Mesothelial cell of epicardium (in vitro differentiated cells): ENCODE results near the gene TMEM200B. TPM values are rescaled to one million over a fixed set of nuclear protein-coding genes. Genes with fewer than 3 reads are reported as not detected.
"Not testable (repeated sequence)": the region's sequence is repeated elsewhere in the genome, so short reads cannot be mapped to it uniquely, and the experiment has no call there.

Experiments used
- DNase-seq, 2 experiments: peaks; one replicate each; pipeline ENCODE4 v3.0.0; 2021; ENCODE audit warnings: low spot score in 2 of 2; ENCODE audit not compliant: unreplicated experiment in 2 of 2
- H3K27ac Mint-ChIP-seq: 2 replicates; pipeline ENCODE4 v1.8.0; 2021; ENCODE audit warnings: mixed read lengths
- H3K27me3 Mint-ChIP-seq: 2 replicates; pipeline ENCODE4 v1.8.0; 2021; ENCODE audit warnings: low read depth, mixed read lengths
- H3K36me3 Mint-ChIP-seq: 2 replicates; pipeline ENCODE4 v1.8.0; 2021; ENCODE audit warnings: mixed read lengths
- H3K4me1 Mint-ChIP-seq: 2 replicates; pipeline ENCODE4 v1.8.0; 2021; ENCODE audit warnings: mixed read lengths
- H3K4me3 Mint-ChIP-seq: 2 replicates; pipeline ENCODE4 v1.8.0; 2021; ENCODE audit warnings: mild to moderate bottlenecking, moderate library complexity, mixed read lengths
- H3K9me3 Mint-ChIP-seq: 2 replicates; pipeline ENCODE4 v1.8.0; 2021; ENCODE audit warnings: mixed read lengths
- CTCF ChIP-seq: fragments of 200-600 bp; sonication (generic); IDR thresholded peaks from one replicate; pipeline ENCODE4 v1.5.0; 2021; ENCODE audit warnings: antibody characterized with exemption; ENCODE audit not compliant: unreplicated experiment
- total RNA-seq: library from RNA; stranded (reverse); gene quantifications from 3 replicates; pipeline ENCODE4 v1.2.1, GENCODE V29; 2021

Gene TMEM200B
- total RNA-seq, 1 donor from 2014 or later: 29.1 TPM

GRCh38 chr1:29090937-29091618, 32.6 kb downstream of the TMEM200B start:
- no peaks in the 10 kb centered on the region for H3K27me3 Mint-ChIP-seq
- H3K4me3 Mint-ChIP-seq: no peak overlapping the region
- no peak overlapping the region for H3K27ac Mint-ChIP-seq
- no peaks in the 10 kb centered on the region for H3K9me3 Mint-ChIP-seq
- no peak for DNase-seq
- peaks cover 5% of the 10 kb centered on the region for H3K4me1 Mint-ChIP-seq
- peaks cover 16% of the 10 kb centered on the region for H3K36me3 Mint-ChIP-seq
- no peak for TF ChIP-seq CTCF

- Mint-ChIP-seq H3K4me3 (no peak overlapping the region), H3K9me3 (no peaks in the 10 kb centered on the region), H3K36me3 (no peaks in the 10 kb centered on the region), H3K4me1 (peaks cover 16% of the 10 kb centered on the region), H3K27me3 (no peaks in the 10 kb centered on the region), H3K27ac (no peak overlapping the region)
- no peak for DNase-seq
- no peak for TF ChIP-seq CTCF
These were observed 39.5 kb downstream of the TMEM200B start for GRCh38 chr1:29084196-29084521.

DNA sequence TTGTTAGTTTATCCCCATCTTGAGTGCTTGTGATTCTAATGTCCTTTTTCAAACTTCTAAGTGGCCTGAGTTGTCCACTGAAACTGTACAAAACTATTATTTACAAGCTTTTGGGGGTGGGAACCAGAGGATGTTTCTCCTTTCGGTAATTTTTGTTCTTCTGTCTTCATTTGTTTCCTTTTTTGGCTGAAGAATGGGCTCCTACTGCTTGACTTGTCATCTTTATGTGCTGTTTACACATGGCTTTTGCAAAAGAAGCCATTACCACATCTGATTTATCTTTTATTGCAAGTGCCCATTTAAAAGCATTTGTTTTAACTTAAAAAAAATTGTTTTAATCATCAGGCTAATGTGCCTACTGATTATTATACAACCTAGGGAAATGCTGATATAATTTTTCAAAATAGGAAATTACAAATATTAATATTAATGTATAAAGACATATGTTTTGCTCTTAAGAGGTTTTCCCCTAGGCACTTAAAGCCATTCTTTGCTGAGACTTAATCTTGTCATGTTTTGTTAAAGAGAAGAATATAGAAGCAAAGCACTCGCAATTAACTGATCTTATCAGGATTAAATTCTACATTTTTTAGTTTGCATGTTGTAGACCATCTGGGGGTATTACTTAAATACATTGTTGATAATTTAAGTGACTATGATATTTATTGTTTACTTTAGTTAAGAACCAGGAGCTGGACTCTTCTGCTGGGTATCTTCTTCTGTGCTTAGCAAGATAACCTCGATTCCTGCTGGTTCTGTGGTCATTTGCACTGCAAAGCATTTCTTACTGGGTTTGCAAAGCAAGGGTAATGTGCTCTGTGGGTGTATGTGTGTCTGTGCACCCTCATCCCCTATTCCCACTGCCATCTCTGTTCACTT, 40.1 kb downstream of the TMEM200B start:
- DNase-seq: no peak
- H3K36me3 Mint-ChIP-seq: no peaks in the 10 kb centered on the region
- H3K9me3 Mint-ChIP-seq: no peaks in the 10 kb centered on the region
- peak overlapping the region; percentile 30 for H3K27ac Mint-ChIP-seq
- H3K4me3 Mint-ChIP-seq: no peak overlapping the region
- H3K27me3 Mint-ChIP-seq: no peaks in the 10 kb centered on the region
- peaks cover 16% of the 10 kb centered on the region for H3K4me1 Mint-ChIP-seq
- no peak for TF ChIP-seq CTCF

DNA sequence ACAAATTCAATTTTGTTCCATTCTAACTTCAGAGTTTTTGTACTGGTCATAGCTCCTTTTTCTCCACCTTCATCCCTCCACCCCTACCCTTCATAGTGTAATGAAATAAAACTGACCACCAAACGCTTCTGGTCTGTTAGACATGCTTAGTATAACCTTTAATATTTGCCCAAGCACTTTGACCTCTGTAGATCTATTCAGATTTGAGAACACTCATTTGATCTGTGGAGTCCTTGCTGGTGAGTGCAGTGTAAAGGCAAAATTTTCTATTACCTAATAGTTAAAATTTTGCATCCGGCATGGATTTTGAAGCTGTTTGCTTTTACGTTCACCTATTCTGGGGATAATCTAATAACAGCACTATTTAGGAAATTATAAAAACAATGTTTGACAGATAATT, 41.2 kb downstream of the TMEM200B start:
- peaks cover 16% of the 10 kb centered on the region for H3K4me1 Mint-ChIP-seq
- H3K27me3 Mint-ChIP-seq: no peaks in the 10 kb centered on the region
- no peak for DNase-seq
- no peaks in the 10 kb centered on the region for H3K9me3 Mint-ChIP-seq
- H3K27ac Mint-ChIP-seq: no peak overlapping the region
- TF ChIP-seq CTCF: no peak
- H3K36me3 Mint-ChIP-seq: no peaks in the 10 kb centered on the region
- H3K4me3 Mint-ChIP-seq: no peak overlapping the region

DNA sequence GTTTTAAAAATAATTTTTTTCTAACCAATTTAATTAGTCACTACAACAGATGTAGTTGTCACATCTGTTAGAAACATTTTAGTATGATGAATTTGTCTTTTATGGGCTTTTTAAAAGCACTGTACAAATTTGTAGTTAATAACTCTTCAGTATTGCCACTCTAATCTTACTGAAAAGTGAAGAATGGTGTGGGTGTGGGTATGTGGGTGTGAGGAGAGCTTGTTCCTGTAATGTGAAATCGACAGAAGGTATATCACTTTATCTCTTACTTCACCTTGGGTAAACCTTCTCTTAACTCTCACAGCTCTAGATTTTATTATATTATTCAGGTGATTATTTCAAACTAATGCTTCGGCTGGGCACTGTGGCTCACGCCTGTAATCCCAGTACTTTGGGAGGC, 42.5 kb downstream of the TMEM200B start:
- DNase-seq: no peak
- Mint-ChIP-seq H3K36me3 (no peaks in the 10 kb centered on the region), H3K27me3 (no peaks in the 10 kb centered on the region), H3K4me1 (peaks cover 17% of the 10 kb centered on the region), H3K27ac (no peak overlapping the region), H3K4me3 (no peak overlapping the region), H3K9me3 (no peaks in the 10 kb centered on the region)
- no peak for TF ChIP-seq CTCF

DNA sequence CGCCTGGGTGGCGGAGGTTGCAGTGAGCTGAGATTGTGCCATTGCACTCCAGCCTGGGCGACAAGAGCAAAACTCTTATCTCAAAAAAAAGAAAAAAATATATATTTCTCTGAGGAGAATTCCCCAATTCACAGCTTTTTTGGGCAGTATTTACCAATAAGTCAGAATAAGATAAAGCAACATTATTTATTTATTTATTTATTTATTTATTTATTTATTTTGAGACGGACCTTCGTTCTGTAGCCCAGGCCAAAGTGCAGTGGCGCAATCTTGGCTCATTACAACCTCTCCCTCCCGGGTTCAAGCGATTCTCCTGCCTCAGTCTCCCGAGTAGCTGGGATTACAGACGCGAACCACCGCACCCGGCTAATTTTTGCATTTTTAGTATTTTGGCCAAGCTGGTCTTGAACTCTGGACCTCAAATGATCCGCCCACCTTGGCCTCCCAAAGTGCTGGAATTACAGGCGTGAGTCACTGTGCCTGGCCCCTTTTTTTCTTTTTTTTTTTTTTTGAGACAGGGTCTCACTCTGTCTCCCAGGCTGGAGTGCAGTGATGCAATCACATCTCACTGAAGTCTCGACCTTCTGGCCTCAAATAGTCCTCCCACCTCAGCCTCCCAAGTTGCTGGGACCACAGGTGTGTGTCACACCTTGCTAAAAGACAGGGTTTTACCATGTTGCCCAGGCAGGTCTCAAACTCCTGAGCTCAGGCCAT, 43.6 kb downstream of the TMEM200B start:
- not testable (repeated sequence) for H3K9me3 Mint-ChIP-seq, H3K27me3 Mint-ChIP-seq, H3K27ac Mint-ChIP-seq, DNase-seq, H3K36me3 Mint-ChIP-seq, H3K4me3 Mint-ChIP-seq
- peaks cover 17% of the 10 kb centered on the region for H3K4me1 Mint-ChIP-seq
